Measurements from ENCODE around the gene HOTAIR.

HOTAIR gene

DNA sequence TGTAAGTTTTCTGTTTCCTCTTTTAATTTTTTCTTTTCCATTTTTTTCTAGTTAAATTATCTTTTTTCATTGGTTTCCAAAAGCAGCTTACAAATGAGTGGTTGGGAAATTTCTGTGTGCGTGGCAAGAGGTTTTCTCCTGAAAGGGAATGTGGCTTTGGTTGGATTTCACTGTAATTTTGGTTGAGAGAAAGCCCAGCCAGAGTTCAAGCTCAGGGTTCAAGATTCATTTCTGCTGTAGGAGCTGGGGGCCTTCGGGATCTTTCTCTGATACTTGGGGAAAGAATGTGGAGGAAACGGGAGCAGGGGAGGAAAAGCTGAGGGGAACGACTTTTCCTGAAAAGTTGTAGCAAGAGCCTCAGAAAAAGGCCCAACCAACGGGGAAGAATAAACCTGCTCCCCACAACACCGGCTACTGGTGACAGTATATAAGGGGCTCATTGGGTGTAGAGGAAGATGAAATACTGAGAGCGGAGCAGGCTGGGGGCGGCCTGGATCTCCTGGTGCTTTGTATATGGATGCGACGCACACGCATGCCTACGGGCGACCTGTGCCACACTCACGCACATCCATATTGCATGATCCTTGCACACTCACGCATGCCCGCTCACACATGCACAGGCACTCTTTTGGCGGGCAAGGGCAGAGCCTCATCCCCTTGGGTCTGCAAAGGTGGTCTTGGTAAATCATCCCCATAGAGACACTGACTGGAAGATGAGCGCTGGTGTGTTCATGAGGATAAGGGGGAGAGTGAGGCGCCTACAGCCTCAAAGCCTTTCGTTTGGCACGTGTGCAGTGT, 12.1 kb upstream of the HOTAIR start:
- DNase-seq (ENCODE audit: low spot score): no peak

DNA sequence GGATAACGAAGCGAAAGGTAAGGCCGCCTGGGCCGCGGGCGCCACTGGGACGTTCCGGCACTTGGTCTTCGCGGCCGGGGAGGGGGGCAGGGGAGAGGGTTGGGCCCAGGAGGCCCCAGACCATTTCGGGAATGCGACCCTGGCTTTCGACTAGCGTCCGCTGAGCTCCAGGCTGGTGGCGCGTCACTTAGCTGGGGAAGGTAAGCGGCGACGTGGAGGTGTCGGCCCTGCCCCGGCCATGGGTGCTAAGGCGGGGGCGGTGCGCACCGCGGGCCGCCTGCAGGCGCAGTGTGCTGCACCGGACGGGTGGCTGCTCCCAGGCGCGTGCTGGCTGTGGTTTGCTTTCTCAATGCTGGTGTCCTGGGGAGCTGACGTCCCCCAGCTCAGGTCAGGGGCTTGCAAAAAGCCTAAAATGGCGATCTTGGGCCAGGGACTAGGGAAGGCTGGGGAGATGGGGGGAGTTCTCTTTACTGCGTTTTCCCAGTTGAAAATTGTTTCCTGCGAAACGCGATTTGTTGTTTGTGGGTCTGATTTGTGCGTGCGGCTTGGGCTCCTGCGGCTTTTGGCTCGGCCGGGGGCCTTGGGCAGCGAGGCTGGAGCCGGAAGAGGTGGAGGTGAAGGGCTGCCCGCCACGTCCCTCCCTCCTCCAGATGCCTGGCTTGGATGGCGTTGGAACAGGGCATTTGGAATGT, 11.4 kb upstream of the HOTAIR start:
- DNase-seq (ENCODE audit: low spot score): no peak

DNA sequence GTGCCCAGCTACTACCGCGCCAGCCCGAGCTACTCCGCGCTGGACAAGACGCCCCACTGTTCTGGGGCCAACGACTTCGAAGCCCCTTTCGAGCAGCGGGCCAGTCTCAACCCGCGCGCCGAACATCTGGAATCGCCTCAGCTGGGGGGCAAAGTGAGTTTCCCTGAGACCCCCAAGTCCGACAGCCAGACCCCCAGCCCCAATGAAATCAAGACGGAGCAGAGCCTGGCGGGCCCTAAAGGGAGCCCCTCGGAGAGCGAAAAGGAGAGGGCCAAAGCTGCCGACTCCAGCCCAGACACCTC, 10.9 kb upstream of the HOTAIR start:
- no peak for DNase-seq (ENCODE audit: low spot score)

DNA sequence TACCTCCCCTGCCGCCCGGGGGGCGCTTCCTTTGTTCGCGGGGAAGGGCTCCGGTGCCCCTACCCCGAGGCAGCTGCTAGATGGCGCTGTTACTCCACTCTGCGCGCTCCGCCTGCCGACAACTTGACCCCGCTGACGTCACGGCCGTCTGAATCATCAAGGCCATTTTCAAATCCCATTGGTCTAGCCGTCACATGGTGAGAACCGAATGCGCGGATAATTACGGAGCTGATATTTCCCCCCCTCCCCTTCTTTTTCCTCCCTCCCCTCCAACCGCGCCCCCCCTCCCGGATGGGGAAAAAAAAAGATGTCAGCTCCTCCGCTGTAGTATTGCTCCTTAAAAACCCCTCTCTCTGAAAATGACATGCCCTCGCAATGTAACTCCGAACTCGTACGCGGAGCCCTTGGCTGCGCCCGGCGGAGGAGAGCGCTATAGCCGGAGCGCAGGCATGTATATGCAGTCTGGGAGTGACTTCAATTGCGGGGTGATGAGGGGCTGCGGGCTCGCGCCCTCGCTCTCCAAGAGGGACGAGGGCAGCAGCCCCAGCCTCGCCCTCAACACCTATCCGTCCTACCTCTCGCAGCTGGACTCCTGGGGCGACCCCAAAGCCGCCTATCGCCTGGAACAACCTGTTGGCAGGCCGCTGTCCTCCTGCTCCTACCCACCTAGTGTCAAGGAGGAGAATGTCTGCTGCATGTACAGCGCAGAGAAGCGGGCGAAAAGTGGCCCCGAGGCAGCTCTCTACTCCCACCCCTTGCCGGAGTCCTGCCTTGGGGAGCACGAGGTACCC, 10.3 kb upstream of the HOTAIR start, which contains the start of gene HOXC10:
Gene HOXC10 (plus strand): TSS at position 246 of the 791 bp plus-strand sequence. CDS start 114 bp downstream, at position 360.
- peak; percentile 68 for DNase-seq (ENCODE audit: low spot score)

DNA sequence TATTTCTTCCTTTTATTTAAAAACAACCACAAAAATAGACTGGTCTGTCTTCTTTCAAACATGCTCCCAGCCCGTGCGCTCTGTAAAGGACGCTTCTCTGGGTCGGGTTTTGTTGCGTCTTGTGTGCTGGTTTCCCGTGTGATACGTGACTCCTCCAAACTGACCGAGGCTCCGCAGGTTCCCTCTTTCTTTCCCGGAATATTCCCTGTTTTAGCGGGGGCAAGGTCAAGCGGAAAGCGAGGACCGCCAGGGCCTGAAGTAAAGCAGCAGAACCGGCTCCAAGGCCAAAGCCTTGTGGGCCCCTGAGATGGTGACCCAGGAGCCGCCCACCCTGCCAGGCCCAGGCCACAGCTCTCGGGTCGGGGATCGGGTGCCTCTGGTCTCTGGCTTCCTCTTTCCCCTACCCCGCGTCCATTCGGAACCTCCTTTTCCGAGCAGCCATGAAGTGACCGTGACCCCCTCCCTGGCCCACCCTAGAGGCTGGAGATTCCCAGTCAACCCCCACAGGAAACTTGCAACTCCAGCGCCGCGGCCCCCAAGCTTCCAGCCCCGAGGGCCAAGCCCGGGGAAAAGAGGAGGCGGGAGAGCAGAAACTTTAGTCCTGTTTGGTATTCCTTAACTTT, 9.3 kb upstream of the HOTAIR start:
- DNase-seq (ENCODE audit: low spot score): no peak

DNA sequence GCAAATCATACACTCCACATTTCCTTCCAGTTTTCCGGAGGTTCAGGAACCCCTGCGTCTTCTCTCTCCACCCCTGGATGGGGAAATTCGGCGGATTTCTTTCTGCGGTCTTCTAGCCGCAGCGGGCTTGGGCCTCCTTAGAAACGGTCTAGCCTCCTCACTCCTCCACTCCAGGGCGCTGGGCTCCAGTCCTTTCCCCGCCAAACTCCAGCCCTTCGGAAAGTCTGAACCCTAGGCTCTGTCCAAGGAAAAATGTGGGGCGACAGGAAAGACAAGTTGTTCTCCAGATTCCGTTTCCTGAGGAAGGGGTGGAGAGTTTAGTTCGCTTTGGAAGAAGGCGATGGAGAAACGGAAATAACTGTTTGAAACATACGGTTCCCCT, 8.8 kb upstream of the HOTAIR start:
- no peak for DNase-seq (ENCODE audit: low spot score)

DNA sequence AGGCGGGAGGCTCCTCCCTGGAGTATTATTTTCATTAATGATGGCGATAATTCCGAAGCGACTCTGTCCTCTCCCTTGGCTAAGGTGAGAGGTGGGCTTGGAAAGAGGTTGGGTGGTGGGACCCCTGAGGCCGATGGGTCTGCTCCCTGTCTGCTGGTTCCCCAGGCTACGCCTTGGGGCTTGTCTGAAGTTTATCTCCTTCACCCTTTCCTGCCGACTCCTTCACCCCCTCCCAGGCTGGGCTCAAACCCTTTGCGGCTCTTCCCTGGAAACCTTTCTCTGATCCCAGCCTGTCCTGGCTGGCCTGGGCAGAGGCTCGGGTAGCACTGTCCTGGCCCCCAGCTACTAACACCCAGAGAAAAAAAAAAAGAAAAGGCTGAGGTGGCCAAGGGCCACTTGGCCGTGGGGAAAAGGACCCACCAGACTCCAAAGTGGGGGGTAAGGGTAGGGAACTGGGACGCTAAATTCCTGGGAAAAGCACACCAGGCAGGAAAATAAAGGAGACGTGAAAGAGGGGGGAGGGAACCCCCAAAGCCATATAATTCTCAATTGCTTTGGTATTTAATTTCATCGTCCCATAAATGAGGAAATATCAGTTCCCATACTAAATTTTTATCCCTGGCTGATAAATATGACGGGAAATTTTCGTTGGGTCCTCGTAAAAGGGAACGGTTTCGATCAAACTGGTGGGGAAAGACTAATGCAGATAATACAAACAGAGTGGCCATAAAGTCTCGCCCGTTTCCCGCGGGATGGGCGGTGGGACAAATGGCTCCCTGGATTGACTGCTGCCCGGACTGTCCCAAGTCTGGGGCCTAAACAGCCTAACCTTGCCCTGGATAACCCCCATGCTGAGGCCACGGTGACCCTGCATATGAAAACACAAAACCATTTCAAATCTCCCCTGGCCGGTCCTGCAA, 8.2 kb upstream of the HOTAIR start:
- DNase-seq (ENCODE audit: low spot score): no peak

DNA sequence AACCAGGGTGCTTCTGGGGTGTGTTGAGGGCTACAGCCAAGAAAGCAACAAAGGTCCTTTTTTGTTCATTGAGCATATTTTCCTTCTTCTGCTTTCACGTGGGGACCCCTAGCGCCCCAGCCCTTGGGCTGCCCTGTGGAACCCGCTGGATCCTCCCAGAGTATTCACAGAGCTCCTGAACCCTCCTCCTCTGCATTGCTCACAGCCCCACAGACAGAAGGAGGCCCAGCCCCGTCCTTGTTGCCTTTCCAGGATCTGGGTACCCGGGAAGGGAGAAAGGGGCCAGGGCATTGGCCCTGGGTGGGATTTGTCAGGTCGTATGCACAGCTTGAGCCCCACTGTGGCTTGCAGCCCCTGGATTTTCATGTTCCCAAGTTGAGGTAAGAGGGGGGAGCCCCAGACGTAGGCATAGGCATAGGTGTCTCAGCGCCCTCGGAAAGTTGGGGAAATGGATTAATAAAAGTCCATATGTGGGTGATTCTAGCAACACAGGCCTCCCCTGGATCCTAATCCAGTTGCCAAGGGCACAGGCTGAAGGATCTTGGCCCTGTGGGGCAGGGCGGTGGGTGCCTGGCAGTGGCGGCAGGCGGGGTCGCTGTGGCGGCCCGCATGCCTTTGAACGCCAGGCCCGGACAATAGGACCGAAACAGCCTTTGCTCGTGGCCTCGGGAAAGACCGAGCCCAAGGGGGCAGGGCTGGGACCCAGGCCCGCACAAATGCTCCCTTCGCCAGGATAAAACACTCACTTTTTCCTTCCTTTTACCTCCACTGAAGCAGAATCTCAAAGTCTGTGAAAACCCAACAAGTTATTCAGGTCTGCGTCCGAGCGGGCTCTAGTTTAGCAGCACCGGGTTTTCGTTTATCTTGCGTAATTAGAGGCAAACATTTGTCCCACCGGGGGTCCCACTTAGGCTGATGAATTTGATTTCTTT, 7.1 kb upstream of the HOTAIR start:
- DNase-seq (ENCODE audit: low spot score): no peak

DNA sequence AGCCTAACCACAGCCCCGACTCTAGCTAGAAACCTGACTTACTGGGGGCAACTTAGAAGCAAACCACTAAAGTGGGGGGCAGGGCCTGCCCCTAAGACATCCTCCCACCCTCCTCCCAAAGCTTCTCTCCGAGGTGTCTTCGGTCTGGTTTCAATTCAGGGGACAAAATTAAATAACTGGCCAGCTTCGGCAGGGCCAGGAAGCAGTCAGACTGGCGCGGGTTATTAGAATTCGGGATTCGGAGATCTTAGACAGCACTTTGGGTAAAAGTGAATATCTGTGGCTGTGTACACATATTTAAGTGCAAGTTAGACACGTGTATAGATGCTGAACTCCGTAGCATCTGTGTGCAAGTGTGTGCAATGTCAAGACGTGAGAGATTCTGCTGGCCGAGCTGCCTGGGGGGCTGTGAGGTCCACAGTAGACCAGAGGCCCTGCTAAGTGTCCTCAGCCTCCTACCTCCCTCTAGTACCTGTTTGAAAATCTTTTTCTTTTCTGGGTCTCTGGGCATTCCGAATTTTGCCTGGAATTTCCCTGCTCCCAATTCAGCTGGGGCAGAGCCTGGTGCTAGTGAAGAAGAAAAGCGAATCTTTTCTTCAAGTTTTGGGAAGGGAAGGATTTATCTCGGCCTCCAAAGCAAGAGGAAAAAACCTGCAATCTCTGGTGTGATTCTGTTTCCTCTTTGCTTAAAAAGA, 6.2 kb upstream of the HOTAIR start:
- DNase-seq (ENCODE audit: low spot score): no peak

DNA sequence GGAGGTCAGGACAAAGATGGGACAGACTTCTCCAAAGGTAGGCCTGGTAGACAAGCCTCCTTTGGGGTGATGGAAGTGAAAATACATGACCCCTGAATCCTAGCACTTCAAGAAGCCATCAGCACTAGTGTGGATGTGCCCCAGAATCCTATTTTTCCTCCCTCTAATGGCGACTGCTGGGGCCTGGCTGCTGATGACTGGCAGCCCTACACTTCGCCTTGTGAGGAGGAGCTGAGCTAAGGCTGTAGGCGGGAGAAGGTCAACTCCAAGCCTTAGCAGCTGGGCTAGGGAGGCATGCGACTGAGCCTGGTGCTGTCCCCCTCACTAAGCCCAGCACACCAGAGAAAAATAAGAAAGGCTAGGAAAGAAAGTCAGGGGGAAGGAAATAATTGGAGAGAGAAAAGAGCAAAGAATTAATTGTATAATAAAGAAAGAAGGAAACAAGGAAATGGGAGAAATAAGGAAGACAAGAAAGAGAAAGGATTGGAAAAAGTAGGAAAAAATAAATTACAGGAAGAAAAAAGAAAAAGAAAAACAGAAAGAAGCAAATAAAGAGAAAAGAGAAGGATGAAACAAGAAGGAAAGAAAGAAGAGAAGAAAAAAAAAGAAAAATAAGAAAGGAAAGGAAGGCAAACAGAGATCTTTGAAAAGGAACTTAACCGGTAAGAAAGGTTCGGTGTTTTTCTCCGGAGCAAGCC, 5.5 kb upstream of the HOTAIR start:
- DNase-seq (ENCODE audit: low spot score): no peak

DNA sequence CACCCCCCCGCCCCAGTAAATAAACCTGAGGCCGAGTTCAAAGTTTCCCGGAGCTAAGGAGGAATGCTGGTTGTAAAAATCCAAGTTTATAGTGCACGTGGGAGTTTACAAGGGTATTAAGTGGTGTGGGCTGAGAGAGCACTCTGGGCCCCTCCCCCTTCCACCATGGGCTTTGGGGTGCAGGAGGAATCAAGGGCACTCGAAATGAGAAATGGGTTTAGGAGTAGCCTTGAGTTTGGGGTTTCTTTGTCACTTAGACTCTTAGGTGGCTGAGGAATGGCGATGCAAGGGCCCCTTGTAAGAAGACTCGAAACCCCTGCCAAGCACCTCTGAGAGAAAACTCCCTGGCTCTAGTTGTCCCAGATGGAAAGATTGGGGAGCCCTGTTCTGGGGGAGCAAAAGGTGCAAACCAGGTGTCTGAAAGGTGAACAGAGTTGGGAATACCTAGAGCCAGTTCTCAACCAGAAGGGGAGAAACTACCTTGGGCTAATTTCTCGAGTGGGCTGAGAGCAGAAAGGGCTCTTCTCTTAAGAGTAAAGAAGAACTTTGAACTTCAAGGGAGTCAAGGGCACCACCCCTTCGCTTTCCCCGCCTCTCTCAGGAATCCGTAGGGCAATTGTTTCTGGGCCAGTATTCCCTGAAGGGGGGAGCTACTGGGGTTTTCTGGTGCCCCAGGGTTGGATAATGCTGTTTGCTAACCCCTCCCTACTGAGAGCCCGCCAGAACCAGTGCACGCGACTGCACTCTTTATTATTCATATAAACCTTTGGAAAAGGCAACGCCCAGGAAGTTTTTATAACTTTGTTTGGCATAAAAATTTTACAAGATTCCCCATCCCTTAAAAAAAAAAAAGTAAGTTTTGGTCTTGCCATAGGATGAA, 4.0 kb upstream of the HOTAIR start:
- DNase-seq (ENCODE audit: low spot score): no peak

DNA sequence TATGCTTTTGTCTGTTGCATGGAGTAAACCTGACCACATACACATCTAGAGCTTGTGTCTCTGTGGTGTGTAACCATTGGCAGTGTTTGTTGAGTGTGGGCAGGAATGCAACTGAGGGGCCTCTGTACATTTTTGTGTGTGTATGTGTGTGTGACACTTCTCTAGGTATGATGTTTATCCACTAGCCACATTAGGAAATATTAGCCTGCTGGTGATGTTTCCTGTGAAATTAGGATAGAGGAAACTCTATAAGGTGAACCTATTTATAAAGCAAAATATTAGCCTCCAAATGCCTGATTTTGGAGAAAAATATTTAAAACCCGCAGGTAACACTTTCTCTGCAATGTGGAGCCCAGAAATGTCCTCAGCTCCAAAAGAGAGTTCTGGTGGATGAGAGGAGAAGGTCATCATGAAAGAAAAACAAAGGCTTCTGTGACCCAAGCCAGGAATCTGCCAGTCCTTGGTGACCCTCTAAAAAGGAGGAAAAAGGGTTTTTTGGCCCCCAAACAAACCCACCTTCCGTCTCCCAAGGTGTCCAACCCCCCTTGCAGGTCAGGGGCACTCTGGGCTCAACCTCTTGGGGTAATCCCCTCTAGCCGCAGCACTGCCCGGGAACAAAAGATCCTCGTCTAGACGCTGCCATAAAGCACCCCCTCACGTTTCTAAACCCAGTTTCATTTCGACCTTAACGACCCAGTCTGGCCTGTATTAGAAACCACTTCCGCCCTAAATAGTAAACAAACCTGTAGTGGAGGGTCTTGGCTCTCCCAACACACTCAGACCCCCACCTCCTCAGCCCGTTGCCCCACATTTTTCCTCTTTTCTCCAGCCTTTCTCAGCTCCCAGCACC, 3.1 kb upstream of the HOTAIR start:
- DNase-seq (ENCODE audit: low spot score): no peak

DNA sequence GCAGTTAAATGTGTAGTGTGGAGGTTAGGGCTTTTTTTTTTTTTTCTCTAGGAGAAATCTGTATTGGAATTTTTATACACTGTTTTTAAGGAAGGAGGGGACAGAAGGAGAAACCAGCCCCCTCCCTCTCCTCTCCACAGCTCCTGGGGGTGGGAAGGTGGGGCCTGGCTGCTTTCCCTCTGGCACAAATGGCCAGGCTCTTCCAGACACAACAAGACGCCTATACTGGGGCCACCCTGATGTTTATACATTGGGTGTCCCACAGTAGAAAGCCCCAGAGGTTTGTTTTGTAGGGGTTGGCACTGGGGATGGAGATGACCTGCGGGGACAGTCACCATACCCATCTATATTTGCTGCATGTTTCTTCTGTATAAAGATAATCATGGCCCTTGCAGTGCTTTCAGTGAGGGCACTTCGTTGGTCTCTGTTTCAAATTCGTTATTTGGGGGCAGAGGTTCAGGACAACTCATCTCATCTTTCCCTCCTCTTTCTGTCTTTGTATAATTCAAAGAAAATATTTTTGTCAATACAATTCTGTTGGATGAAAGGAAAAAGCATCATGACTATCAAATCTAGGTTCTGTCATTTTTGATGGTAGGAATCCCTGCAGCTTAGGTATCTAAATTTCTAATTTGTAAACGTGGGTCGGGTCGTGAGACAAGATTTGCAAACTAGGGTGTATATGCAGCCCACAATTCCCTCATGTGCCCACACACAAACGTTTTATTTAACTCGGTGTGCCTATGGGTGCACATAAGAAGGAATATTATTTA, 2.3 kb upstream of the HOTAIR start:
- DNase-seq (ENCODE audit: low spot score): no peak

DNA sequence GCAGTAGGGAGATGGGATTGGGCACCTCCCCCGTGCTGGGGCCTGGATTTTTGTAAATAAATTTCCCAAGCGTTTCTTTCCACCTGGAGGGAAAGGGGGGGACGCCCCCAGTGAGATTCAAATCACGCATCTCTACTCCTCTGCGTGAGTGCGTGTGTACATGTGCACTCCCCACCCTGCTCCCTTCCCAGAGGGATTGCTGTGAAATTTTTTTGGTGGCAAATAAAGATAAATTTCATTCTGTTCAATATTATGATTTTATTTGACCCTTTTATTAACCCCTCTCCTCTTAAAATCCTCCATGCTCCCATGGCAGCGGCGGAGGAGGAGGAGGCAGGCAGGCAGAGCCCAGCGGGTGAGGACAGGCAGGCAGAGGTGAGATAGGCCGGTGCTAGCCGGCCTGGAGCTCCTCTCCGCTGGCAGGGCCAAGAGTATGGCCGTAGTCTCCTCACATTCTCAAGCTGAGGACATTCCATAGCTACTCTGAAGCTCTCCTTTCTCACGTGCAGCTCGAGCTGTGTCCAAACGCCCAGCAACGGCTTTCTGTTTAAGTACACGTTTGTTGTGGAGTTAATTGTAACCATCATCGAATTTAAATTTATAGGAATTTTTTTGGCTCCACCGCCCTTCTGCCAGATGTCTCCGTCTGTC, 1.5 kb upstream of the HOTAIR start:
- DNase-seq (ENCODE audit: low spot score): no peak

DNA sequence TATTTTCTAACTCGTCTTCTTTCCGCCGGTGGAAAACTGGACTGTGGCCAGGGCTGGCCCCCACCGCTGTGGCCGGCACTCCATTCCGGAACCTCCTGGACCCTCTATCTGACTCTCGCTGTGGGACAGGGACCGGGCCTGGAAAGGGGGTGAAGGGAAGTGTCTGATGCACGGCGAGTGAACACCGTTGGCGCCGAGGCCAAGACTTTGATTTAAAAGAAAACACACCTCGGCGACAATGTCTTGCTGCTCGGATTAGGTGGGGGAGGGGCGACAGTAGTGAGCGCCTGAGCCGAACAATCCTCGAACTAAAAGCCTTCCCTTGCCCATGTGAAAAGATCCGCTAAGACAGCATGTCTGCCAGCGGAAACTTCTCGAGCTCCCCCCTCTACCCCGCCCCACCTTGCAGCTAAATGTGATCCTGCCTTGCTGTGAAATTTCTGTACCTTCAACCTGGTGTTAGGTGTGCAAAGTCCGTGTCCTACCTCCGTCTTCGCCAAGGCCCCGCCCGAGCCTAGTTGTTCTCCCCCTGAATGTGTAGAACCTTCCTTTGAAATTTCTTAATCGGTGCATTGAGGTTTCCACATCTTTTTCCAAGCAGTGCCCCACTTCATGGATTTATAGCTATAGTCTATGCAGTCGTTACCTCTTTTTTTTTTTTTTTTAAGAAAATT, 862 bp upstream of the HOTAIR start:
- no peak for DNase-seq (ENCODE audit: low spot score)

Measured in hepatic stellate cell (primary cell).